Body of pancreas (tissue), 4 donors: ENCODE data around the gene ADGRB2. TPM values are rescaled to one million over a fixed set of nuclear protein-coding genes. Genes with fewer than 3 reads are reported as not detected.

ENCODE experiments used
- ATAC-seq: fragments of 150-250 bp; one replicate; pipeline ENCODE4 v1.9.1; 2016
- DNase-seq, 4 donors: peaks; one replicate each; pipeline ENCODE4 v3.0.0-alpha.2; 2019
- H3K27ac ChIP-seq, 4 donors: fragments of 200-600 bp; sonication (generic); 1 replicate in 3 of 4; 2 replicates in 1 of 4; pipeline versions ENCODE4 v1.5.1 to v1.6.1; 2016 to 2019; ENCODE audit warnings: mild to moderate bottlenecking in 1 of 4, mixed read lengths in 1 of 4, moderate library complexity in 1 of 4
- H3K27me3 ChIP-seq, 2 donors: fragments of 200-600 bp; sonication (generic); one replicate each; pipeline ENCODE4 v1.6.0; 2016; ENCODE audit warnings: mild to moderate bottlenecking in 1 of 2
- H3K36me3 ChIP-seq, 2 donors: fragments of 200-600 bp; sonication (generic); replicated peaks in 1 of 2; 2 replicates each; pipeline ENCODE4 v1.5.1; 2016; ENCODE audit warnings: low read depth in 2 of 2; ENCODE audit not compliant: insufficient read depth in 1 of 2
- H3K4me1 ChIP-seq: fragments of 200-600 bp; sonication (generic); one replicate; pipeline ENCODE4 v1.6.0; 2016
- H3K4me3 ChIP-seq, 2 donors: fragments of 200-600 bp; sonication (generic); 1 replicate in 1 of 2; 2 replicates in 1 of 2; pipeline ENCODE4 v1.5.1; 2016 to 2019
- H3K9me3 ChIP-seq, 3 donors: fragments of 200-600 bp; sonication (generic); 1 replicate in 2 of 3; 2 replicates in 1 of 3; pipeline ENCODE4 v1.5.1; 2016
- CTCF ChIP-seq, 7 experiments: fragments of 450-650 bp in 4 of 7; fragments of 200-600 bp in 3 of 7; sonication (generic) in 3 of 7; IDR thresholded peaks; one replicate each; pipeline ENCODE4 v1.5.1; 2016 to 2019; ENCODE audit warnings: antibody characterized with exemption in 7 of 7
- POLR2A ChIP-seq, 3 donors: fragments of 450-650 bp; IDR thresholded peaks; one replicate each; pipeline ENCODE4 v1.6.1; 2016; ENCODE audit warnings: antibody characterized with exemption in 3 of 3, mild to moderate bottlenecking in 2 of 3
- WGBS, 2 donors: methylation state at CpG; one replicate each; pipeline ENCODE4 v1.1.5; 2017; 5-methylcytosine and 5-hydroxymethylcytosine counted together
- intact Hi-C: fragments of 100-400 bp; cut with DNase I; formaldehyde crosslinking; loops from one replicate; pipeline ENCODE4 v1.15.1; 2023
- total RNA-seq, 2 donors: library from RNA; depleted of rRNA; stranded (reverse); fragments of >200 nt; gene quantifications; one replicate each; pipeline ENCODE4 v1.1.0, GENCODE V29; 2016

ADGRB2 gene
- total RNA-seq, 2 donors from 2014 or later = 0.26 to 3.0 TPM

- no peak overlapping the region for H3K27ac ChIP-seq
- no peaks in the 10 kb centered on the region for H3K36me3 ChIP-seq
- TF ChIP-seq CTCF (IDR thresholded peaks at IDR 0.05) = no peak
- no peak for TF ChIP-seq POLR2A (IDR thresholded peaks at IDR 0.05)
- ATAC-seq (no peak), DNase-seq (no peak)
- intact Hi-C loops = no loop called here
- H3K27me3 ChIP-seq = no peaks in the 10 kb centered on the region
- H3K4me1 ChIP-seq = no peaks in the 10 kb centered on the region
- no peaks in the 10 kb centered on the region for H3K9me3 ChIP-seq
- H3K4me3 ChIP-seq = no peak overlapping the region
- 61 to 71% methylated on average over 1 of the region's 1 CpG for WGBS, 2 donors
Measured at GRCh38 chr1:31801458-31801857, 37.3 kb upstream of the ADGRB2 start.

GRCh38 chr1:31800674-31800967 lies 36.5 kb upstream of the ADGRB2 start:
- intact Hi-C loops = no loop called here
- H3K27ac ChIP-seq = no peak overlapping the region
- no peak for TF ChIP-seq CTCF (IDR thresholded peaks at IDR 0.05)
- no peak for TF ChIP-seq POLR2A (IDR thresholded peaks at IDR 0.05)
- 94 to 98% methylated on average over 3 to 4 of the region's 4 CpGs for WGBS, 2 donors
- ATAC-seq = no peak
- no peaks in the 10 kb centered on the region for H3K36me3 ChIP-seq
- H3K27me3 ChIP-seq = no peaks in the 10 kb centered on the region
- no peaks in the 10 kb centered on the region for H3K4me1 ChIP-seq
- no peak overlapping the region for H3K4me3 ChIP-seq
- DNase-seq = no peak
- H3K9me3 ChIP-seq = no peaks in the 10 kb centered on the region

- ATAC-seq (no peak), DNase-seq (no peak)
- H3K9me3 ChIP-seq = no peaks in the 10 kb centered on the region
- no peaks in the 10 kb centered on the region for H3K4me1 ChIP-seq
- intact Hi-C loops = no loop called here
- H3K27me3 ChIP-seq = no peaks in the 10 kb centered on the region
- no peaks in the 10 kb centered on the region for H3K36me3 ChIP-seq
- 83 to 90% methylated on average over 9 to 14 of the region's 16 CpGs for WGBS, 2 donors
- TF ChIP-seq CTCF (IDR thresholded peaks at IDR 0.05) (no peak), POLR2A (IDR thresholded peaks at IDR 0.05) (no peak)
- no peak overlapping the region for H3K4me3 ChIP-seq
- H3K27ac ChIP-seq = no peak overlapping the region
Measured at GRCh38 chr1:31799895-31800673, 35.9 kb upstream of the ADGRB2 start.

GRCh38 chr1:31799196-31799894 lies 35.2 kb upstream of the ADGRB2 start:
- DNase-seq (no peak), ATAC-seq (no peak)
- Histone ChIP-seq H3K27me3 (no peaks in the 10 kb centered on the region), H3K4me1 (no peaks in the 10 kb centered on the region), H3K36me3 (no peaks in the 10 kb centered on the region), H3K4me3 (no peak overlapping the region), H3K9me3 (no peaks in the 10 kb centered on the region), H3K27ac (no peak overlapping the region)
- WGBS, 2 donors = 83 to 85% methylated on average over 5 to 9 of the region's 9 CpGs
- TF ChIP-seq POLR2A (IDR thresholded peaks at IDR 0.05) = no peak
- no peak for TF ChIP-seq CTCF (IDR thresholded peaks at IDR 0.05)
- intact Hi-C loops = no loop called here
